Lower leg skin (tissue), 4 donors: Measurements from ENCODE around the gene MLC1. TPM values are rescaled to one million over a fixed set of nuclear protein-coding genes. Genes with fewer than 3 reads are reported as not detected.

Source experiments
- DNase-seq, 2 donors: peaks; one replicate each; pipeline ENCODE4 v3.0.0-alpha.2; 2019; ENCODE audit warnings: low spot score in 2 of 2
- H3K4me3 ChIP-seq: fragments of 200-600 bp; sonication (generic); 2 replicates; pipeline ENCODE4 v1.5.1; 2017; ENCODE audit warnings: mild to moderate bottlenecking, low read depth; ENCODE audit not compliant: poor library complexity, severe bottlenecking
- CTCF ChIP-seq, 3 donors: fragments of 450-650 bp; IDR thresholded peaks; one replicate each; pipeline ENCODE4 v1.5.1; 2016; ENCODE audit warnings: antibody characterized with exemption in 3 of 3, mild to moderate bottlenecking in 3 of 3, moderate library complexity in 2 of 3
- POLR2A ChIP-seq, 2 donors: fragments of 450-650 bp; IDR thresholded peaks; one replicate each; pipeline ENCODE4 v1.6.1; 2016 to 2017; ENCODE audit warnings: antibody characterized with exemption in 2 of 2, mild to moderate bottlenecking in 1 of 2, moderate library complexity in 1 of 2
- WGBS, 2 donors: methylation state at CpG; one replicate each; pipeline ENCODE4 v1.1.5; 2018; 5-methylcytosine and 5-hydroxymethylcytosine counted together
- intact Hi-C: fragments of 100-400 bp; cut with DNase I; formaldehyde crosslinking; loops from one replicate; pipeline ENCODE4 v1.15.0; 2023; ENCODE audit warnings: low total_unique reads
- total RNA-seq, 4 donors: library from RNA; depleted of rRNA; stranded (reverse); fragments of >200 nt; gene quantifications; one replicate each; pipeline ENCODE4 v1.1.0, GENCODE V29; 2016

The MLC1 gene
- total RNA-seq, 4 donors from 2014 or later, result 0.15 to 2.1 (median 1.0) TPM

- H3K4me3 ChIP-seq, result no peak overlapping the region
- 56 to 69% methylated on average over 38 to 44 of the region's 46 CpGs for WGBS, 2 donors
- DNase-seq, result peak in 1 of 2 donors; percentile 83
- TF ChIP-seq POLR2A (IDR thresholded peaks at IDR 0.05), result no peak
- TF ChIP-seq CTCF (IDR thresholded peaks at IDR 0.05), result no peak
- intact Hi-C loops, result no loop called here
Observed at GRCh38 chr22:50009765-50010675, 75.2 kb downstream of the MLC1 start.

Other genes starting within 250 kb of the MLC1 start
- 10 to 100 TPM in 1 of 4 donors, 1 to 10 TPM in 3; 8.6 to 11.6 (median 9.6) TPM for gene ZBED4, start 231.6 kb downstream of the MLC1 start, total RNA-seq
- 10 to 100 TPM in 3 of 4 donors, 1 to 10 TPM in 1; 7.5 to 25.6 (median 16.1) TPM for gene ALG12, start 167.0 kb downstream of the MLC1 start, total RNA-seq
- gene CRELD2, start 166.8 kb downstream of the MLC1 start, total RNA-seq, result 10 to 100 TPM in 3 of 4 donors, 1 to 10 TPM in 1; 9.1 to 28.0 (median 18.0) TPM
- gene PIM3, start 124.7 kb downstream of the MLC1 start, total RNA-seq, result 100 to 1,000 TPM; 149 to 181 (median 163) TPM
- not detected for gene IL17REL, start 72.7 kb downstream of the MLC1 start, total RNA-seq
- gene TTLL8, start 27.1 kb downstream of the MLC1 start, total RNA-seq, result not detected
- 1 to 10 TPM in 2 of 4 donors, under 1 TPM in 1, not detected in 1; 0.13 to 1.7 (median 1.6) TPM for gene MOV10L1, start 4.6 kb upstream of the MLC1 start, total RNA-seq
- 1 to 10 TPM; 1.4 to 4.3 (median 1.8) TPM for gene PANX2, start 85.3 kb upstream of the MLC1 start, total RNA-seq
- gene TRABD, start 100.5 kb upstream of the MLC1 start, total RNA-seq, result 10 to 100 TPM; 31.5 to 62.7 (median 46.4) TPM
- 10 to 100 TPM; 33.3 to 52.3 (median 43.1) TPM for gene SELENOO, start 115.6 kb upstream of the MLC1 start, total RNA-seq
- 10 to 100 TPM; 37.1 to 67.0 (median 52.5) TPM for gene TUBGCP6, start 159.6 kb upstream of the MLC1 start, total RNA-seq
- gene HDAC10, start 165.8 kb upstream of the MLC1 start, total RNA-seq, result 10 to 100 TPM; 36.4 to 60.7 (median 45.7) TPM
- 1 to 10 TPM in 3 of 4 donors, under 1 TPM in 1; 0.99 to 3.5 (median 1.8) TPM for gene MAPK12, start 176.3 kb upstream of the MLC1 start, total RNA-seq
- 1 to 10 TPM in 3 of 4 donors, under 1 TPM in 1; 0.65 to 8.1 (median 2.9) TPM for gene MAPK11, start 185.0 kb upstream of the MLC1 start, total RNA-seq
- gene PLXNB2, start 222.2 kb upstream of the MLC1 start, total RNA-seq, result 100 to 1,000 TPM; 105 to 199 (median 155) TPM
- gene DENND6B, start 241.6 kb upstream of the MLC1 start, total RNA-seq, result 1 to 10 TPM in 3 of 4 donors, under 1 TPM in 1; 0.97 to 8.8 (median 6.5) TPM